Endodermal cell (in vitro differentiated cells): Measurements from ENCODE around the gene PRSS36. TPM values are rescaled to one million over a fixed set of nuclear protein-coding genes. Genes with fewer than 3 reads are reported as not detected.

Source experiments
- DNase-seq: peaks from one replicate; pipeline ENCODE4 v3.0.0-alpha.2; 2017
- H3K27ac ChIP-seq: 2 replicates; pipeline ENCODE4 v1.5.1; 2013; ENCODE audit warnings: mild to moderate bottlenecking, low read depth, low read length, moderate library complexity
- H3K27me3 ChIP-seq: 2 replicates; pipeline ENCODE4 v1.6.1; 2013; ENCODE audit warnings: mild to moderate bottlenecking, low read length, moderate library complexity; ENCODE audit not compliant: insufficient read depth, control insufficient read depth, poor library complexity, severe bottlenecking
- H3K36me3 ChIP-seq: 2 replicates; pipeline ENCODE4 v1.7.0; 2013; ENCODE audit warnings: mild to moderate bottlenecking, low read length, moderate library complexity; ENCODE audit not compliant: control insufficient read depth, insufficient read depth
- H3K4me1 ChIP-seq: one replicate; pipeline ENCODE4 v1.7.0; 2013; ENCODE audit warnings: low read length; ENCODE audit not compliant: control insufficient read depth, insufficient read depth
- H3K4me3 ChIP-seq: 2 replicates; pipeline ENCODE4 v1.5.1; 2013; ENCODE audit warnings: mild to moderate bottlenecking, low read length, moderate library complexity
- H3K9ac ChIP-seq: 2 replicates; pipeline ENCODE4 v1.6.1; 2013; ENCODE audit warnings: mild to moderate bottlenecking, low read length, moderate library complexity; ENCODE audit not compliant: poor library complexity, severe bottlenecking; ENCODE audit errors: extremely low read depth
- H3K9me3 ChIP-seq: 2 replicates; pipeline ENCODE4 v1.6.1; 2013; ENCODE audit warnings: mild to moderate bottlenecking, low read length, moderate library complexity; ENCODE audit not compliant: control insufficient read depth
- H3K27ac Mint-ChIP-seq: 2 replicates; pipeline ENCODE4 v1.8.0; 2020; ENCODE audit warnings: mixed read lengths
- H3K27me3 Mint-ChIP-seq: 2 replicates; pipeline ENCODE4 v1.8.0; 2021; ENCODE audit warnings: mild to moderate bottlenecking, mixed read lengths; ENCODE audit not compliant: insufficient read depth
- H3K36me3 Mint-ChIP-seq: 2 replicates; pipeline ENCODE4 v1.8.0; 2020; ENCODE audit warnings: low read depth, mixed read lengths
- H3K4me1 Mint-ChIP-seq: 2 replicates; pipeline ENCODE4 v1.8.0; 2020; ENCODE audit warnings: mixed read lengths
- H3K4me3 Mint-ChIP-seq: 2 replicates; pipeline ENCODE4 v1.8.0; 2020; ENCODE audit warnings: mild to moderate bottlenecking, moderate library complexity, mixed read lengths
- H3K9me3 Mint-ChIP-seq: 2 replicates; pipeline ENCODE4 v1.8.0; 2020; ENCODE audit warnings: mild to moderate bottlenecking, mixed read lengths
- CTCF ChIP-seq: fragments of 200-600 bp; sonication (generic); conservative IDR thresholded peaks from 2 replicates; pipeline ENCODE4 v1.5.0; 2021; ENCODE audit warnings: antibody characterized with exemption, mild to moderate bottlenecking
- WGBS, 2 experiments: methylation state at CpG; one replicate each; pipeline versions ENCODE4 v1.1.5 to v1.1.7; 2013; ENCODE audit warnings: missing lambda C conversion rate in 2 of 2, mixed read lengths in 1 of 2; ENCODE audit not compliant: insufficient coverage in 1 of 2, insufficient read length in 1 of 2; 5-methylcytosine and 5-hydroxymethylcytosine counted together
- total RNA-seq, 2 donors: library from RNA; stranded (reverse); fragmentation: NEBNext Ultra II Directional in 1 of 2; extraction: Animal tissue kit (Norgen Biotek cat#: 25700) in 1 of 2; gene quantifications; 2 replicates in 1 of 2; 3 replicates in 1 of 2; pipeline ENCODE4 v1.2.1, GENCODE V29; 2021

PRSS36 gene
- total RNA-seq, 2 donors from 2014 or later, result 0.22 to 0.71 TPM

GRCh38 chr16:31135535-31136286 lies 14.2 kb downstream of the PRSS36 start, which contains the start of gene PRSS8:
Gene PRSS8, minus strand, starts transcription at chr16:31135727. Its CDS starts 229 bp downstream, at chr16:31135498.
- WGBS, 2 experiments, result 31 to 34% methylated on average over 8 to 22 of the region's 22 CpGs
- DNase-seq, result peak; percentile 89
- peak within 1 kb of the TSS; percentile 94 for H3K4me3 ChIP-seq

GRCh38 chr16:31134625-31135534 lies 15.0 kb downstream of the PRSS36 start:
- Histone ChIP-seq H3K27me3 (no peaks in the 10 kb centered on the region), H3K27ac (peak overlapping the region; percentile 60), H3K9ac (peak overlapping the region; percentile 84), H3K4me3 (peak overlapping the region; percentile 94), H3K4me1 (peaks cover 10% of the 10 kb centered on the region), H3K9me3 (no peaks in the 10 kb centered on the region), H3K36me3 (peaks cover 14% of the 10 kb centered on the region)
- Mint-ChIP-seq H3K9me3 (no peaks in the 10 kb centered on the region), H3K27me3 (no peaks in the 10 kb centered on the region), H3K4me1 (peaks cover 32% of the 10 kb centered on the region), H3K27ac (peak overlapping the region; percentile 96), H3K4me3 (peak overlapping the region; percentile 90), H3K36me3 (peaks cover 20% of the 10 kb centered on the region)
- DNase-seq, result peak; percentile 90
- 13 to 17% methylated on average over 1 to 14 of the region's 18 CpGs for WGBS, 2 experiments
- TF ChIP-seq CTCF, result peak; percentile 54

More at GRCh38 chr16:31135535-31136286, 14.2 kb downstream of the PRSS36 start, which contains the start of gene PRSS8:
- H3K4me3 Mint-ChIP-seq, result peak within 1 kb of the TSS; percentile 90
- Histone ChIP-seq H3K9me3 (no peaks in the 10 kb centered on the region), H3K36me3 (peaks cover 9% of the 10 kb centered on the region), H3K27me3 (no peaks in the 10 kb centered on the region), H3K4me1 (peaks cover 10% of the 10 kb centered on the region), H3K9ac (peak within 1 kb of the TSS; percentile 84), H3K27ac (peak within 1 kb of the TSS; percentile 60)
- TF ChIP-seq CTCF, result no peak
- H3K27me3 Mint-ChIP-seq, result no peaks in the 10 kb centered on the region
- H3K36me3 Mint-ChIP-seq, result peaks cover 20% of the 10 kb centered on the region
- peak within 1 kb of the TSS; percentile 96 for H3K27ac Mint-ChIP-seq
- H3K9me3 Mint-ChIP-seq, result no peaks in the 10 kb centered on the region
- peaks cover 32% of the 10 kb centered on the region for H3K4me1 Mint-ChIP-seq

GRCh38 chr16:31134091-31134571 lies 15.7 kb downstream of the PRSS36 start:
- H3K27ac Mint-ChIP-seq, result peak overlapping the region; percentile 96
- Histone ChIP-seq H3K9ac (peak overlapping the region; percentile 84), H3K4me3 (peak overlapping the region; percentile 94), H3K9me3 (no peaks in the 10 kb centered on the region), H3K27me3 (no peaks in the 10 kb centered on the region), H3K36me3 (peaks cover 14% of the 10 kb centered on the region), H3K4me1 (peaks cover 10% of the 10 kb centered on the region), H3K27ac (no peak overlapping the region)
- peaks cover 32% of the 10 kb centered on the region for H3K4me1 Mint-ChIP-seq
- no peak for DNase-seq
- TF ChIP-seq CTCF, result no peak
- no peaks in the 10 kb centered on the region for H3K27me3 Mint-ChIP-seq
- H3K9me3 Mint-ChIP-seq, result no peaks in the 10 kb centered on the region
- peaks cover 20% of the 10 kb centered on the region for H3K36me3 Mint-ChIP-seq
- 39 to 46% methylated on average over 3 to 5 of the region's 5 CpGs for WGBS, 2 experiments
- H3K4me3 Mint-ChIP-seq, result peak overlapping the region; percentile 90
